Naive thymus-derived CD4-positive, alpha-beta T cell (primary cell): ENCODE measurements around the gene PCDHB1. TPM values are rescaled to one million over a fixed set of nuclear protein-coding genes. Genes with fewer than 3 reads are reported as not detected.
A peak's percentile ranks its signal among the peaks of the same experiment; 100 is the strongest.

Experiments
- ATAC-seq: fragments of 150-1000 bp; cut with Tn5 transposase; 2 replicates; pipeline ENCODE4 v1.10.0; 2021; ENCODE audit warnings: mild to moderate bottlenecking, moderate library complexity
- CTCF ChIA-PET: fragments of 350-600 bp; sonication (Branson Sonifier 250); formaldehyde crosslinking; loops from one replicate; lab custom pipeline; 2021; ENCODE audit warnings: antibody characterized with exemption; lab: Charles Lee
- POLR2A ChIA-PET: fragments of 350-600 bp; sonication (Branson Sonifier 250); formaldehyde crosslinking; loops from one replicate; lab custom pipeline; 2021; ENCODE audit warnings: antibody characterized with exemption, inconsistent platforms; lab: Charles Lee
- DNase-seq, 9 donors: peaks; one replicate each; pipeline versions ENCODE4 v3.0.0 to v3.0.0-alpha.2; 2020 to 2022; ENCODE audit warnings: mixed read lengths in 1 of 9
- H3K27ac ChIP-seq: one replicate; pipeline ENCODE4 v1.7.0; 2013; ENCODE audit warnings: mild to moderate bottlenecking, low read depth, low read length, moderate library complexity
- H3K27me3 ChIP-seq, 2 donors: one replicate each; pipeline ENCODE4 v1.7.0; 2013; ENCODE audit warnings: low read length in 2 of 2, mild to moderate bottlenecking in 2 of 2, moderate library complexity in 2 of 2; ENCODE audit not compliant: control insufficient read depth in 2 of 2, insufficient read depth in 2 of 2
- H3K36me3 ChIP-seq, 3 experiments: 1 replicate in 2 of 3; 2 replicates in 1 of 3; pipeline ENCODE4 v1.7.0; 2013; ENCODE audit warnings: low read length in 3 of 3, mild to moderate bottlenecking in 3 of 3, moderate library complexity in 1 of 3; ENCODE audit not compliant: insufficient read depth in 3 of 3, control insufficient read depth in 2 of 3
- H3K4me1 ChIP-seq, 2 donors: one replicate each; pipeline ENCODE4 v1.7.0; 2013; ENCODE audit warnings: low read length in 2 of 2, mild to moderate bottlenecking in 2 of 2, moderate library complexity in 1 of 2; ENCODE audit not compliant: control insufficient read depth in 2 of 2, insufficient read depth in 2 of 2
- H3K4me3 ChIP-seq: 2 replicates; pipeline ENCODE4 v1.7.0; 2013; ENCODE audit warnings: mild to moderate bottlenecking, low read length
- H3K9me3 ChIP-seq, 3 experiments: 1 replicate in 2 of 3; 2 replicates in 1 of 3; pipeline ENCODE4 v1.7.0; 2013; ENCODE audit warnings: low read length in 3 of 3; ENCODE audit not compliant: control insufficient read depth in 2 of 3
- H3K27ac Mint-ChIP-seq, 9 donors: one replicate each; pipeline ENCODE4 v1.8.0; 2020 to 2022; ENCODE audit warnings: mixed read lengths in 9 of 9, mild to moderate bottlenecking in 8 of 9, moderate library complexity in 5 of 9, inconsistent platforms in 2 of 9
- H3K27me3 Mint-ChIP-seq, 5 donors: one replicate each; pipeline ENCODE4 v1.8.0; 2021 to 2022; ENCODE audit warnings: mixed read lengths in 5 of 5, mild to moderate bottlenecking in 1 of 5
- H3K36me3 Mint-ChIP-seq, 5 donors: one replicate each; pipeline ENCODE4 v1.8.0; 2020 to 2022; ENCODE audit warnings: mixed read lengths in 5 of 5, mild to moderate bottlenecking in 3 of 5, inconsistent platforms in 1 of 5
- H3K4me1 Mint-ChIP-seq, 7 donors: one replicate each; pipeline ENCODE4 v1.8.0; 2020 to 2022; ENCODE audit warnings: mixed read lengths in 7 of 7, mild to moderate bottlenecking in 3 of 7, inconsistent platforms in 1 of 7
- H3K4me3 Mint-ChIP-seq, 10 donors: one replicate each; pipeline ENCODE4 v1.8.0; 2020 to 2022; ENCODE audit warnings: mild to moderate bottlenecking in 10 of 10, mixed read lengths in 10 of 10, moderate library complexity in 6 of 10, inconsistent platforms in 2 of 10
- H3K9me3 Mint-ChIP-seq, 11 donors: one replicate each; pipeline ENCODE4 v1.8.0; 2020 to 2022; ENCODE audit warnings: mixed read lengths in 11 of 11, mild to moderate bottlenecking in 4 of 11, inconsistent platforms in 1 of 11, moderate library complexity in 1 of 11
- intact Hi-C, 2 donors: fragments of 100-400 bp; cut with micrococcal nuclease; formaldehyde crosslinking; loops; one replicate each; pipeline ENCODE4 v1.15.1; 2023
- polyA plus RNA-seq, 2 donors: library from polyadenylated mRNA; unstranded; fragments of 300-500 nt; fragmentation: Illumina TruSeq; gene quantifications; one replicate each; pipeline ENCODE4 v1.2.3, GENCODE V29; 2021
- total RNA-seq, 6 experiments: library from RNA in 5 of 6; stranded (reverse) in 5 of 6; gene quantifications; 1 replicate in 5 of 6; 2 replicates in 1 of 6; pipeline ENCODE4 v1.2.3 and lab custom pipeline; 2021 to 2026

The PCDHB1 gene
- total and polyA plus RNA-seq, 7 experiments from 2014 or later = not detected

GRCh38 chr5:141042555-141042954 lies 8.6 kb upstream of the PCDHB1 start:
- Mint-ChIP-seq H3K4me1 (no peaks in the 10 kb centered on the region), H3K27ac (no peak overlapping the region), H3K9me3 (peaks cover 0 to 44% (median 8%) of the 10 kb centered on the region in 11 donors), H3K27me3 (peaks cover 0 to 41% (median 32%) of the 10 kb centered on the region in 5 donors), H3K4me3 (no peak overlapping the region), H3K36me3 (peaks cover 0 to 6% (median 0%) of the 10 kb centered on the region in 5 donors)
- intact Hi-C loops = loop anchor here in 1 of 2 donors (10.0 kb wide), 1 partner anchor 678 kb away; the partner anchor contains the start of gene SLC4A9
- Histone ChIP-seq H3K36me3 (no peaks in the 10 kb centered on the region), H3K27me3 (no peaks in the 10 kb centered on the region), H3K9me3 (peaks cover 0 to 5% (median 0%) of the 10 kb centered on the region in 3 experiments), H3K27ac (no peak overlapping the region), H3K4me3 (no peak overlapping the region), H3K4me1 (no peaks in the 10 kb centered on the region)
- ChIA-PET CTCF (no interaction called here), POLR2A (no interaction called here)
- ATAC-seq (no peak), DNase-seq (no peak)

GRCh38 chr5:141051521-141051866 lies 320 bp downstream of the PCDHB1 start:
- POLR2A ChIA-PET = no interaction called here
- peaks cover 0 to 17% (median 7%) of the 10 kb centered on the region in 5 donors for H3K36me3 Mint-ChIP-seq
- intact Hi-C loops = no loop called here
- Histone ChIP-seq H3K4me3 (no peak overlapping the region), H3K9me3 (no peaks in the 10 kb centered on the region), H3K36me3 (no peaks in the 10 kb centered on the region), H3K27ac (no peak overlapping the region), H3K4me1 (no peaks in the 10 kb centered on the region), H3K27me3 (peaks cover 0 to 4% of the 10 kb centered on the region in 2 donors)
- peaks cover 4 to 63% (median 16%) of the 10 kb centered on the region in 11 donors for H3K9me3 Mint-ChIP-seq
- peaks cover 0 to 12% (median 7%) of the 10 kb centered on the region in 7 donors for H3K4me1 Mint-ChIP-seq
- H3K27me3 Mint-ChIP-seq = peaks cover 0 to 72% (median 53%) of the 10 kb centered on the region in 5 donors
- H3K4me3 Mint-ChIP-seq = peak overlapping the region; percentile 17 to 90 (median 76)
- H3K27ac Mint-ChIP-seq = no peak overlapping the region
- ATAC-seq (no peak), DNase-seq (no peak)
- CTCF ChIA-PET = no interaction called here

- POLR2A ChIA-PET = interaction anchor here (0.7 kb wide), 1 partner anchor 27 kb away, joined by 3 read pairs; no protein-coding TSS in a partner anchor
- no peaks in the 10 kb centered on the region for H3K9me3 ChIP-seq
- ATAC-seq (no peak), DNase-seq (no peak)
- Mint-ChIP-seq H3K4me1 (peaks cover 0 to 4% (median 0%) of the 10 kb centered on the region in 7 donors), H3K4me3 (peak overlapping the region in 3 of 10 donors; percentile 9 to 28 (median 10)), H3K27ac (no peak overlapping the region), H3K36me3 (peaks cover 0 to 7% (median 0%) of the 10 kb centered on the region in 5 donors), H3K9me3 (peaks cover 0 to 55% (median 17%) of the 10 kb centered on the region in 11 donors), H3K27me3 (peaks cover 0 to 44% (median 30%) of the 10 kb centered on the region in 5 donors)
- no peaks in the 10 kb centered on the region for H3K36me3 ChIP-seq
- H3K27ac ChIP-seq = no peak overlapping the region
- intact Hi-C loops = no loop called here
- no peaks in the 10 kb centered on the region for H3K27me3 ChIP-seq
- H3K4me3 ChIP-seq = no peak overlapping the region
- CTCF ChIA-PET = no interaction called here
- H3K4me1 ChIP-seq = no peaks in the 10 kb centered on the region
Observed at GRCh38 chr5:141077826-141078225, 26.7 kb downstream of the PCDHB1 start.

GRCh38 chr5:141082228-141082627 lies 31.1 kb downstream of the PCDHB1 start:
- Mint-ChIP-seq H3K27ac (no peak overlapping the region), H3K36me3 (peaks cover 0 to 12% (median 8%) of the 10 kb centered on the region in 5 donors), H3K4me3 (peak overlapping the region in 1 of 10 donors; percentile 43), H3K4me1 (peaks cover 0 to 13% (median 8%) of the 10 kb centered on the region in 7 donors), H3K9me3 (peaks cover 0 to 66% (median 16%) of the 10 kb centered on the region in 11 donors), H3K27me3 (peaks cover 6 to 56% (median 36%) of the 10 kb centered on the region in 5 donors)
- no peaks in the 10 kb centered on the region for H3K27me3 ChIP-seq
- POLR2A ChIA-PET = no interaction called here
- H3K4me3 ChIP-seq = no peak overlapping the region
- intact Hi-C loops = loop anchor here in 1 of 2 donors (10.0 kb wide), 1 partner anchor 473 kb away; no protein-coding TSS in a partner anchor
- CTCF ChIA-PET = interaction anchor here (0.6 kb wide), 1 partner anchor 476 kb away, joined by 3 read pairs; no protein-coding TSS in a partner anchor
- ATAC-seq = no peak
- no peak for DNase-seq
- H3K36me3 ChIP-seq = no peaks in the 10 kb centered on the region
- H3K27ac ChIP-seq = no peak overlapping the region
- H3K4me1 ChIP-seq = no peaks in the 10 kb centered on the region
- H3K9me3 ChIP-seq = peaks cover 0 to 12% (median 0%) of the 10 kb centered on the region in 3 experiments

GRCh38 chr5:141084487-141084989 lies 33.4 kb downstream of the PCDHB1 start:
- intact Hi-C loops = loop anchor here (1.0 to 10.0 kb wide), 6 partner anchors 236 to 480 kb away; partner anchors contain the start of gene TAF7 (in 1 of the 2)
- POLR2A ChIA-PET = no interaction called here
- DNase-seq (peak in 7 of 9 donors; percentile 17 to 55 (median 31)), ATAC-seq (peak; percentile 82)
- H3K9me3 Mint-ChIP-seq = peaks cover 0 to 68% (median 21%) of the 10 kb centered on the region in 11 donors
- peak overlapping the region; percentile 40 for H3K4me3 ChIP-seq
- peaks cover 6 to 64% (median 34%) of the 10 kb centered on the region in 5 donors for H3K27me3 Mint-ChIP-seq
- peaks cover 0 to 13% (median 8%) of the 10 kb centered on the region in 5 donors for H3K36me3 Mint-ChIP-seq
- H3K4me3 Mint-ChIP-seq = peak overlapping the region; percentile 77 to 95 (median 90)
- CTCF ChIA-PET = interaction anchor here (1.1 to 1.3 kb wide), 2 partner anchors 449 to 479 kb away, joined by 3 to 6 read pairs; no protein-coding TSS in a partner anchor
- H3K9me3 ChIP-seq = peaks cover 0 to 12% (median 0%) of the 10 kb centered on the region in 3 experiments
- H3K4me1 Mint-ChIP-seq = peaks cover 0 to 13% (median 8%) of the 10 kb centered on the region in 7 donors
- H3K27me3 ChIP-seq = no peaks in the 10 kb centered on the region
- no peaks in the 10 kb centered on the region for H3K4me1 ChIP-seq
- no peaks in the 10 kb centered on the region for H3K36me3 ChIP-seq
- H3K27ac Mint-ChIP-seq = peak overlapping the region in 6 of 9 donors; percentile 48 to 90 (median 80)
- H3K27ac ChIP-seq = no peak overlapping the region

- no peak for DNase-seq
- no peak for ATAC-seq
- Mint-ChIP-seq H3K36me3 (peaks cover 0 to 24% (median 8%) of the 10 kb centered on the region in 5 donors), H3K4me3 (peak within 1 kb of the TSS in 6 of 10 donors; percentile 10 to 69 (median 44)), H3K4me1 (peaks cover 0 to 6% (median 0%) of the 10 kb centered on the region in 7 donors), H3K9me3 (peaks cover 9 to 65% (median 29%) of the 10 kb centered on the region in 11 donors), H3K27ac (peak within 1 kb of the TSS in 1 of 9 donors; percentile 63), H3K27me3 (peaks cover 0 to 68% (median 52%) of the 10 kb centered on the region in 5 donors)
- POLR2A ChIA-PET = no interaction called here
- Histone ChIP-seq H3K9me3 (peaks cover 0 to 20% (median 0%) of the 10 kb centered on the region in 3 experiments), H3K4me1 (no peaks in the 10 kb centered on the region), H3K27me3 (no peaks in the 10 kb centered on the region), H3K27ac (no peak within 1 kb of the TSS), H3K36me3 (no peaks in the 10 kb centered on the region), H3K4me3 (no peak within 1 kb of the TSS)
- intact Hi-C loops = loop anchor here in 1 of 2 donors (5.0 kb wide), 1 partner anchor 428 kb away; no protein-coding TSS in a partner anchor
- CTCF ChIA-PET = no interaction called here
Observed at GRCh38 chr5:141094481-141095262, 43.5 kb downstream of the PCDHB1 start, which contains the start of gene PCDHB2. PCDHB2 (plus strand) TSS chr5:141094615; CDS start chr5:141094791, 176 bp downstream.
